Right lobe of liver (tissue), 4 donors: ENCODE data around the gene RERE.

Experiments
- POLR2A ChIP-seq: fragments of 450-650 bp; IDR thresholded peaks from one replicate; pipeline ENCODE4 v1.6.1; 2017; ENCODE audit warnings: antibody characterized with exemption, mild to moderate bottlenecking
- TF ChIP-seq, protein P1 (sequence below), 4 donors: fragments of 200-600 bp in 3 of 4; fragments of 450-650 bp in 1 of 4; IDR thresholded peaks; one replicate each; pipeline versions ENCODE4 v1.5.1 to v1.8.0; 2016 to 2022; ENCODE audit warnings: antibody characterized with exemption in 4 of 4, mild to moderate bottlenecking in 2 of 4
- donor health status: DM: no; HTN: no; CAD: no.
- donor health status: DM: no; HTN: no; CAD: no.
- donor health status: DM: no; HTN: yes; CAD: no.

DNA sequence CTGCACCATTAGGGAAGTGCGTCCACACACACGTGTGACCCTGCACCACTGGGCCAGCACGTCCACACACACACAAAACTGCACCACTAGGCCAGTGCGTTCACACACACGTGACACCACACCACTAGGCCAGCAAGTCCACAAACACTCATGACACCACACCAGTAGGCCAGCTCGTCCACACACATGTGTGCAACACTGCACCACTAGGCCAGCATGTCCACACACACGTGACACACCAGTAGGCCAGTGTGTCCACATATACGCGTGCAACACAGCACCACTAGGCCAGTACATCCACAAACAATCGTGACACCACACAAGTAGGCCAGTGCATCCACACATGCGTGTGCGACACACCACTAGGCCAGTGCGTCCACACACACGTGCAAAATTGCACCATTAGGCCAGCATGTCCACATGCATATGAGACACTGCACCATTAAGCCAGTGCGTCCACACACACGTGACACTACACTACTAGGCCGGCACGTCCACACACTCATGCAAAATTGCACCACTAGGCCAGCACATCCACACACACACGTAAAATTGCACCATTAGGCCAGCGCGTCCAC is 264.5 kb downstream of the RERE start:
- TF ChIP-seq, protein P1, sequence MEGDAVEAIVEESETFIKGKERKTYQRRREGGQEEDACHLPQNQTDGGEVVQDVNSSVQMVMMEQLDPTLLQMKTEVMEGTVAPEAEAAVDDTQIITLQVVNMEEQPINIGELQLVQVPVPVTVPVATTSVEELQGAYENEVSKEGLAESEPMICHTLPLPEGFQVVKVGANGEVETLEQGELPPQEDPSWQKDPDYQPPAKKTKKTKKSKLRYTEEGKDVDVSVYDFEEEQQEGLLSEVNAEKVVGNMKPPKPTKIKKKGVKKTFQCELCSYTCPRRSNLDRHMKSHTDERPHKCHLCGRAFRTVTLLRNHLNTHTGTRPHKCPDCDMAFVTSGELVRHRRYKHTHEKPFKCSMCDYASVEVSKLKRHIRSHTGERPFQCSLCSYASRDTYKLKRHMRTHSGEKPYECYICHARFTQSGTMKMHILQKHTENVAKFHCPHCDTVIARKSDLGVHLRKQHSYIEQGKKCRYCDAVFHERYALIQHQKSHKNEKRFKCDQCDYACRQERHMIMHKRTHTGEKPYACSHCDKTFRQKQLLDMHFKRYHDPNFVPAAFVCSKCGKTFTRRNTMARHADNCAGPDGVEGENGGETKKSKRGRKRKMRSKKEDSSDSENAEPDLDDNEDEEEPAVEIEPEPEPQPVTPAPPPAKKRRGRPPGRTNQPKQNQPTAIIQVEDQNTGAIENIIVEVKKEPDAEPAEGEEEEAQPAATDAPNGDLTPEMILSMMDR (IDR thresholded peaks at IDR 0.05) = no peak
- TF ChIP-seq POLR2A = no peak
